Stimulated activated effector memory CD8-positive, alpha-beta T cell treated with anti-CD3 and anti-CD28 coated beads, Interleukin-12 subunit alpha, Interleukin-12 subunit beta, amount 100 ng/mL, for 72 hours (primary cell): ENCODE data around the gene CCT7.
"Not testable (repeated sequence)": the region's sequence is repeated elsewhere in the genome, so short reads cannot be mapped to it uniquely, and the experiment has no call there.

Experiments used
- ATAC-seq: fragments of 150-1000 bp; cut with Tn5 transposase; 2 replicates; pipeline ENCODE4 v1.10.0; 2021
- DNase-seq, 2 donors: peaks; one replicate each; pipeline ENCODE4 v3.0.0; 2021 to 2022; ENCODE audit warnings: low spot score in 2 of 2
- H3K27ac Mint-ChIP-seq: one replicate; pipeline ENCODE4 v1.8.0; 2022; ENCODE audit warnings: mild to moderate bottlenecking, mixed read lengths
- H3K36me3 Mint-ChIP-seq: one replicate; pipeline ENCODE4 v1.8.0; 2022; ENCODE audit warnings: mild to moderate bottlenecking, mixed read lengths
- H3K4me1 Mint-ChIP-seq: one replicate; pipeline ENCODE4 v1.8.0; 2022; ENCODE audit warnings: mixed read lengths
- H3K4me3 Mint-ChIP-seq: one replicate; pipeline ENCODE4 v1.8.0; 2022; ENCODE audit warnings: mild to moderate bottlenecking, mixed read lengths
- H3K9me3 Mint-ChIP-seq: one replicate; pipeline ENCODE4 v1.8.0; 2022; ENCODE audit warnings: mixed read lengths

Gene CCT7

DNA sequence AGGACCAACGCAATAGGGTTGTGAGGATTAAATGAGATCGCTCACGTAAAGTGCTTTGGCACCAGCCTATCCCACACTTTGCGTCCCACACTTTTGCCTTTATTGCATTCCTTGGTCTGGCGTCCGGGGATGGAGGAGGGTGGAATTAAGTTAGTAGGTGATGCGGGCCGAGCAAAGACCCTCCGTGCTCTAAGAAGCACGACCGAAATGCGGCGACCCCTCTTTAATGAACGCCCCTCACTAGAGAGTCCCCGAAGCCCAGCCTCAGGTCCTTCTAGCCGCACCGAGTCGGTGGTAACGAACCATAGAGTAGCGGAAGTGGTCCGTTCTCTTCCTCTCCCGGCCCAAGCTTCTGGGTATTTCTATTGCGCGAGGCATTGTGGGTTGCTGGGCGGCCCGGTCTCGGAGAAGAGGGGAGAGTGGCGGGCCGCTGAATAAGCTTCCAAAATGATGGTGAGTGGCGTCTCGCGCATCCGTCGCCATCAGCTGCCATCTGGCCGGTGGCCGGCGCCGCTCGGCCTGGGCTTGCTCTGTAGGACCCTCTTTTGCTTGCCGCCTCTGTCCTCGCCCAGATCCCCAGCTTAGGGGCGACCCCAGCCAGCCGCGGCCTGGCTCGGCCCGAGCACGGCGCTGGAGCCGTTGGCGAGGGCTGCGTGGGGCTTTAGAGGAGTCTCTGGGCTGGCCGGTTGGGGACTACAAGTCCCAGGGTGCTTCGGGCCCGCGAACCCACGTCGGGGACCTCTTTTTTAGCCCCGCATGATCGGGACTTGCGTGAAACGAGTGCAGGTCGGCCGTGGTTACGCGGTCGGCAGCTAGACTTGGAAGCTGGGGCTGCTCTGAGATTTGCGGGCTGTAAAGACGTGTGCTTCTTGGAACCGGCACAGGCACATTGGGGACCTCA is at the start of gene CCT7:
CCT7 (plus strand) TSS at position 377 of the 901 bp plus-strand sequence; CDS start at position 448, 71 bp downstream.
- peak; percentile 68 to 91 for DNase-seq
- Mint-ChIP-seq H3K4me1 (peaks cover 38% of the 10 kb centered on the region), H3K36me3 (peaks cover 67% of the 10 kb centered on the region), H3K4me3 (peak within 1 kb of the TSS; percentile 81), H3K9me3 (no peaks in the 10 kb centered on the region), H3K27ac (peak within 1 kb of the TSS; percentile 98)
- ATAC-seq: peak; percentile 84

DNA sequence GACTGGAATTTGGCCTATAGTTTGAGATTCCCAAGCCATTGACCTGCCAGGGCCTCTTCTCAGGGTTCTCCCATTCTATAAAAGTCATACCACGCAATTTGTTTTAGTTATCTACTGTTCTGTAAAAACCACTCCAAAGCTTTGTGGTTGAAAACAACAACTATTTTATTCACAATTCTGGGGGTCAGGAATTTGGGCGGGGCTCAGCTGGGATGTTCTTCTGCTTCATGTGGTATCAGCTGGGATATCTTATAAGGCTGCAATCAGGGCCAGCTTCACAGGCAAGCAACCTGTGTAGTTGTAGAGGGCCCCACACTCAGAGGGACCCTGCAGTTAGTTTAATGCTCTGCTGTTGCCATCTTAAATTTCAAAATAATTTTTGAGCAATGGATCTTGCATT is 48.1 kb upstream of the CCT7 start:
- no peaks in the 10 kb centered on the region for H3K4me1 Mint-ChIP-seq
- H3K27ac Mint-ChIP-seq: no peak overlapping the region
- H3K9me3 Mint-ChIP-seq: no peaks in the 10 kb centered on the region
- no peaks in the 10 kb centered on the region for H3K36me3 Mint-ChIP-seq
- ATAC-seq: no peak
- H3K4me3 Mint-ChIP-seq: no peak overlapping the region
- no peak for DNase-seq

DNA sequence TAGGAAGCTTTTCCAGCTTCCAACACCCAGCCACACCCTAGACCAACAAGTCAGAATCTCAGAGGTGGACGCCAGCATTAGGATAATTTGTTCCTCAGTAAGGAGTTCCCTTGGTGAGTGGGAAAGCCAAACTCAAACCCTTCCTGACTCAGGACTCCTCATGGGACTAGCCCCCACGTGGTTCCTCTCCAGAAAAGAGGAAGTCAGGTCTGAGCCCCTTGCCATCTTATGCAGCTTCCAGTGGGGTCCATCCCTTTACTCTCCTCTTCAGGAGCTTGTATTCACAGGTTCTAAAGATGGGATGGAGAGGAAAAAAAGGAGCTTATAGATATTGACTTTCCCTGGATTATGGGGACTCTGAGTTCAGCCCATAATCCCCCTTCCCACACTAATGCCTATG is 46.6 kb upstream of the CCT7 start:
- DNase-seq (no peak), ATAC-seq (no peak)
- Mint-ChIP-seq H3K36me3 (no peaks in the 10 kb centered on the region), H3K9me3 (no peaks in the 10 kb centered on the region), H3K4me3 (no peak overlapping the region), H3K27ac (no peak overlapping the region), H3K4me1 (no peaks in the 10 kb centered on the region)

DNA sequence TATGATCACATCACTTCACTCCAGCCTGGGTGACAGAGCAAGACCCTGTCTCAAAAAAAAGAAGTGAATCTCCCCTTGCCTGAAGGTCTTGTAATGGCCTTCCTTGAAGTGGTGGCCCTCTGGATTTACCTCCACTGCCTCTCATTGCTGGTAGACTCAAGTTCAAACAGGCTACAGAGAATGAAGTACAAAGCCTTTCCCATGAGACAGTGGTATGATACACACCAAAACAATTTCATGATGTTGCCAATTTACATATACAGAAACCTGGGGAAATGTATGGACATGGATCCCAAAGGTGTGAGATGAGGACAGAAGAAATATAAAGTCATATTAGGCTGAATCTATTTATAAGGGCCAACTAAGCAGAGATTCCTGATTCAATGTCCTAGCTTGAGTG is 36.5 kb upstream of the CCT7 start:
- H3K4me3 Mint-ChIP-seq: no peak overlapping the region
- no peak for ATAC-seq

DNA sequence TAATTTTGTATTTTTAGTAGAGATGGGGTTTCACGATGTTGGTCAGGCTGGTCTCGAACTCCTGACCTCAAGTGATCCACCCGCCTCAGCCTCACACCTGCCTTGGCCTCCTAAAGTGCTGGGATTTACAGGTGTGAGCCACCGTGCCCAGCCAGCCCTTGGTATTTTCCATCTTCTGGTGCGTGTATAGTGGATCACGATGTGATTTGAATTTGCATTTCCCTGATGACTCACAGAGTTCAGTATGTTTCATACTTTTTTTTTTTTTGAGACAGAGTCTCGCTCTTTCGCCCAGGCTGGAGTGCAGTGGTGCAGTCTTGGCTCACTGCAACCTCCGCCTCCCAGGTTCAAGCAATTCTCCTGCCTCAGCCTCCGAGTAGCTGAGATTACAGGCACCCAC is 33.8 kb upstream of the CCT7 start:
- H3K27ac Mint-ChIP-seq, H3K4me3 Mint-ChIP-seq, DNase-seq, H3K4me1 Mint-ChIP-seq, H3K9me3 Mint-ChIP-seq, H3K36me3 Mint-ChIP-seq: not testable (repeated sequence)
- peak; percentile 36 for ATAC-seq

More for the DNA sequence above, 36.5 kb upstream of the CCT7 start:
- no peaks in the 10 kb centered on the region for H3K4me1 Mint-ChIP-seq
- peaks cover 2% of the 10 kb centered on the region for H3K9me3 Mint-ChIP-seq
- H3K36me3 Mint-ChIP-seq: no peaks in the 10 kb centered on the region
- DNase-seq: no peak
- no peak overlapping the region for H3K27ac Mint-ChIP-seq

DNA sequence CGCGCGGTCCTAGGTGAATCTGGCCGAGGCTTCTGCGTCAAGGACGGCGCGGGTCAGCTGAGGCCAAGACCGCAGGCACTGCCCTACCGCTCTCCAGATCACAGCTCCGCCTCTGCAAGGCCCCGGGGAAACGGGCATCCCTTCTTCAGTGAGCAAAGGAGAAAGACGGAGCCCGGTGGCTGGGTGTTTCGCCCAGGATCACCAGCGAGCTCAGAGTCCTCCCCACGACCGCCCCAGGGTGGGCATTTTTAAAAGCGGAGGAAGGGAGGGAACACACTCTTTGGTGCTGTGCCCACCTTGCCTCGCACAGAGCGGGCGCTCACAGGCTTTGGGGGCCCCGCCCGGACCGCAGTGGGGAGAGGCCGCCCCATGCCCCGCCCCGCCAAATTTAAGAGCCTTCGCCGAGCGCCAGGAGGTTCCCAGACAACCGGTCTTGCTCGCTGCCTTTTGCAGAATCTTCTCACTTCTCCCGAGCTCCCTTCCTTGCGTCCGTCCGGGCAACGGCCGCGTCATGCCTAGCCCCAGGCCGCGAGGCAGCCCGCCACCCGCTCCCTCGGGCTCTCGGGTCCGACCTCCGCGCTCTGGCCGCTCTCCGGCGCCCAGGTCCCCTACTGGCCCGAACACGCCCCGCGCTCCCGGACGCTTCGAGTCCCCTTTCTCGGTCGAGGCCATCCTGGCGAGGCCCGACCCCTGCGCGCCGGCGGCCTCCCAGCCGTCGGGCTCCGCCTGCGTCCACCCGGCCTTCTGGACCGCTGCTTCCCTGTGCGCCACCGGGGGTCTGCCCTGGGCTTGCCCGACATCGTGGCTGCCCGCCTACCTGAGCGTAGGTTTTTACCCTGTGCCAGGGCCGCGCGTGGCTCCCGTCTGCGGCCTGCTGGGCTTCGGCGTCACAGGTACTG is 31.7 kb upstream of the CCT7 start, which contains the start of gene NOTO:
NOTO (plus strand) TSS at position 419 of the 899 bp plus-strand sequence; CDS start at position 512, 93 bp downstream.
- Mint-ChIP-seq H3K4me3 (peak within 1 kb of the TSS; percentile 48), H3K27ac (no peak within 1 kb of the TSS), H3K36me3 (no peaks in the 10 kb centered on the region), H3K9me3 (no peaks in the 10 kb centered on the region), H3K4me1 (no peaks in the 10 kb centered on the region)
- DNase-seq (no peak), ATAC-seq (peak; percentile 49)

DNA sequence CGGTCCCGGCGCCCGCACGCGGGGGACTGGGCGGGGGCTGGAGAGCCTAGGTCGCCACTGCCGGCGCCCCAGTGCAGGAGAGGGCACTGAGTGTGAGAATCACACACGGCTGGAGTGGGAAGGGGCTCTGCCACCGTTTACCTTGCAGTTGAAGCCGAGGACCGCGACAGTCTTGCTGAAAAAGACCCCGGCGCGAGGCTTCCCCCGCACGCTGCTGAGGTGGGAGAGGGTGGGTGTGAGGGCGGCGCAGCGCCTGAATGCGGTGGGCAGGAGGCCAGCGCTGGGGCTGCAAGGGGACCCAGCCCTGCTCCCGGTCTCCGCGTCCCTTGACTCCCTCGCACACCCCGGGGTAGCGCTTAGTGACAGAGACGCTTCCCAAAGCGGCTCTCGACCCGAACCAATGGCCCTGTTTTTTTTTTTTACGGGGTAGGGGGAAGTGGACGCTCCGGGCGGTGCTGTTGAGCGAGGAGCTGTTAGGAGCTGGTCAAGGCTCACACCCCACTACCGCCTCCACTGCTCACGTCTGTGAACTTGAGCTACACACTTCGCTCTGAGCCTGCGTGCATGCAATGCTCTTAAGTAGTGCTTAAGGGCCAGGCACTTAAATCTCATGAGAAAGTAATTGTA is 30.9 kb upstream of the CCT7 start:
- Mint-ChIP-seq H3K36me3 (no peaks in the 10 kb centered on the region), H3K4me1 (no peaks in the 10 kb centered on the region), H3K4me3 (peak overlapping the region; percentile 48), H3K9me3 (no peaks in the 10 kb centered on the region), H3K27ac (no peak overlapping the region)
- DNase-seq (no peak), ATAC-seq (no peak)

DNA sequence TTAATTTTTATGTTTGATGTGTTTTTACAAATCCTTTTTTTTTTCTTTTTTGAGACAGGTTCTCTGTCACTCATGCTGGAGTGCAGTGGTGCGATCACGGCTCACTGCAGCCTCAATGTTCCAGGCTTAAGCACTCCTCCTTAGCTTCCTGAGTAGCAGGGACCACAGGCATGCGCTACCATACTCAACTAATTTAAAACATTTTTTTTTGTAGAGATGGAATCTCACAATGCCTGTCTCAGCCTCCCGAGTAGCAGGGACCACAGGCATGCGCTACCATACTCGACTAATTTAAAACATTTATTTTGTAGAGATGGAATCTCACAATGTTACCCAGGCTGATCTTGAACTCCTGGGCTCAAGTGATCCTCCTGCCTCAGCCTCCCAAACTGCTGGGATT is 28.5 kb upstream of the CCT7 start:
- Mint-ChIP-seq H3K9me3 (no peaks in the 10 kb centered on the region), H3K36me3 (no peaks in the 10 kb centered on the region), H3K4me1 (no peaks in the 10 kb centered on the region), H3K27ac (no peak overlapping the region), H3K4me3 (no peak overlapping the region)
- ATAC-seq: no peak
- no peak for DNase-seq

DNA sequence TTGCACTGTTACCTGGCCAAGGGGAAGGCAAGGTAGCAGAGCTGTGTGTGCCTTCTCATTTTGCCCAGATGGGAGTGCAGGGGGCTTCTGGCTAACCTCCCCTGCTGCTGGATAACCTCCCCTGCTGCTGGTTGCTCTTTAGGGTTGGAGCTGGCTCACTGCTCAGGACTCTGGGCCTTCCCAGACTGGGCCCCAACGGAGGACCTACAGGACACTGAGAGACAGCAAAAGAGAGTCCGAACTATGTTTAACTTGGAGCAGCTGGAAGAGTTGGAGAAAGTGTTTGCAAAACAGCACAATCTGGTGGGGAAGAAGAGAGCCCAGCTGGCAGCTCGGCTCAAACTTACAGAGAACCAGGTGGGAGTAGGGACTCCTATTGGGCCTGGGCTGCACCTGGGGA is 25.9 kb upstream of the CCT7 start:
- Mint-ChIP-seq H3K36me3 (no peaks in the 10 kb centered on the region), H3K27ac (no peak overlapping the region), H3K9me3 (no peaks in the 10 kb centered on the region)

DNA sequence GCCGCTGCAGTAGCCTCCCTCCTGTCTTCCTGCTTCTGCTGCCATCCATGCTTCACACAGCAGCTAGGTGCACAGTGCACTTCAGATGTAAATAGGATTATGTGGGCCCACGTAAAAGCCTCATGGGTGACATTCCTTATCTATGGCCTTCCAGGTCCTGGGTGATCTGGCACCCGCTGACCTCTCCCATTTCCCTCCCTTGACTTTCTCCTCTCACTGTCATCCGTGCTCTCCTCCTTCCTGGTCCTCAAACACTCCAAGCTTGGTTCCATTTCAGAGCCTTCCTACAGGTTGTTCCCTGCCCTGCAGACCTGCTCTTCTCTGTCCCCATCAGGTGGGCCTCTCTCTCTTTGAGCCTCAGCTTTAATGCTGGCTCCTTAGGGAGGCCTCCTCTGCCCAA is 24.1 kb upstream of the CCT7 start:
- no peaks in the 10 kb centered on the region for H3K9me3 Mint-ChIP-seq
- ATAC-seq (no peak), DNase-seq (no peak)
- H3K4me3 Mint-ChIP-seq: no peak overlapping the region
- H3K27ac Mint-ChIP-seq: no peak overlapping the region
- H3K4me1 Mint-ChIP-seq: peaks cover 20% of the 10 kb centered on the region
- H3K36me3 Mint-ChIP-seq: no peaks in the 10 kb centered on the region

More for the DNA sequence above, 25.9 kb upstream of the CCT7 start:
- Mint-ChIP-seq H3K4me1 (peaks cover 3% of the 10 kb centered on the region), H3K4me3 (no peak overlapping the region)
- no peak for ATAC-seq
- DNase-seq: no peak

DNA sequence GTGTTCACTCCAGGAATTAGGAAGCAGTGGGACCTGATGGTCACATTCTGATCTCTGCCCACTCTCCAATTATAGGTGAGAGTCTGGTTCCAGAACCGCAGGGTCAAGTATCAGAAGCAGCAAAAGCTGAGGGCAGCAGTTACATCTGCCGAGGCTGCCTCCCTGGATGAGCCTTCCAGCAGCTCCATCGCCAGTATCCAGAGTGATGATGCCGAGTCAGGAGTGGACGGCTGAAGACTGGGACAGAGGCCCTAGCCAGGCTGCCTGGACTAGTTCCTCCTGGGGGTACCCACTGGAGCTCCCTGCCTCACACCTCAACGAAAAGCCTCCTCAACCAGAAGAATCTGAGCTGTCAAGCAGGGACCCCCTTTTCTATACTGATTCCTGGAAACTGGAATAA is 23.4 kb upstream of the CCT7 start:
- H3K27ac Mint-ChIP-seq: no peak overlapping the region
- peaks cover 27% of the 10 kb centered on the region for H3K4me1 Mint-ChIP-seq
- ATAC-seq: no peak
- H3K4me3 Mint-ChIP-seq: no peak overlapping the region
- H3K9me3 Mint-ChIP-seq: no peaks in the 10 kb centered on the region
- H3K36me3 Mint-ChIP-seq: peaks cover 6% of the 10 kb centered on the region
- no peak for DNase-seq

DNA sequence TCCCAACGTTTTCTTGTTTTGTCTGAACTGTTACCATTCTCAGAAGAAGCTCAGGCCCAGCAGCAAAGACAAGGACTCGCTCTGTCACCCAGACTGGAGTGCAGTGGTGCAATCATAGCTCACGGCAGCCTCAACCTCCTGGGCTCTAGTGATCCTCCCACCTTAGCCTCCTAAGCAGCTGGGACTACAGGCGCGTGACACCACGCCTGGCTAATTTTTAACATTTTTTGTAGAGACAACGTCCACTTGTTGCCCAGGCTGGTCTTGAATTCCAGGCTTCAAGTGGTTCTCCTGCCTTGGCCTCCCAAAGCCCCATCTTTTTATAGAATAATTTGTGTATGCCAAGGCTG is 22.0 kb upstream of the CCT7 start:
- no peaks in the 10 kb centered on the region for H3K9me3 Mint-ChIP-seq
- H3K27ac Mint-ChIP-seq: no peak overlapping the region
- no peak for ATAC-seq
- peaks cover 29% of the 10 kb centered on the region for H3K4me1 Mint-ChIP-seq
- no peak for DNase-seq
- H3K36me3 Mint-ChIP-seq: peaks cover 6% of the 10 kb centered on the region
- H3K4me3 Mint-ChIP-seq: no peak overlapping the region

DNA sequence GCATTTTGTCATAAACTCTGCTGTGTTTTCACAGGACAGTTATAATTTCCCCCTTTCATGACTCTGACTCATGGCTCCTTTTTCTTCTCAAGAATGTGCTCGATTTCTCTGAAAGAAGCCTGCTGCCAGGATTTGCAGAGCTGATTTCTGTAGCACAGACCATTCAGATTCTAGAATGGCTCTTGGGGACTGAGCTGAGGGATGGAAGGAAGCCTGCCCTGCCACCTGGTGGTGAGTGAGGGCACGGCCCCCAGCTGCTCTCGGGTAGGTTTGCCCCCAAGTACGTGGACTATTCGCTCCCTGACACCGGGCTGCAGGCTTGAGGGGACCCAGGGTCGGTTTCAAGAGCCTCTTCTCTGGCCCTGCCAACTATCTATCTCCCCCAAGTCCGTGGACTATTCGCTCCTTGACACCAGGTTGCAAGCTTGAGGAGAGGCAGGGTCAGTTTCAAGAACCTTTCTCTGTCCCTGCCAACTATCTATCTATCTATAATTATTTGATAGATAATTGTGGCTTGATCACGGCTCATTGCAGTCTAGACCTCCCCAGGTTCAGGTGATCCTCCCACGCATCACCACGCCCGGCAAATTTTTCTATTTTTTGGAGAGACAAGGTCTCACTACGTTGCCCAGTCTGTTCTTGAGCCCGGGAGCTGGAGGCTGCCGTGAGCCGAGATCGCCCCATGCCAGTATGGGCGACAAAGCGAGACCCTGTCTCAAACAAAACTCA is 21.5 kb upstream of the CCT7 start:
- peak; percentile 70 to 89 for DNase-seq

DNA sequence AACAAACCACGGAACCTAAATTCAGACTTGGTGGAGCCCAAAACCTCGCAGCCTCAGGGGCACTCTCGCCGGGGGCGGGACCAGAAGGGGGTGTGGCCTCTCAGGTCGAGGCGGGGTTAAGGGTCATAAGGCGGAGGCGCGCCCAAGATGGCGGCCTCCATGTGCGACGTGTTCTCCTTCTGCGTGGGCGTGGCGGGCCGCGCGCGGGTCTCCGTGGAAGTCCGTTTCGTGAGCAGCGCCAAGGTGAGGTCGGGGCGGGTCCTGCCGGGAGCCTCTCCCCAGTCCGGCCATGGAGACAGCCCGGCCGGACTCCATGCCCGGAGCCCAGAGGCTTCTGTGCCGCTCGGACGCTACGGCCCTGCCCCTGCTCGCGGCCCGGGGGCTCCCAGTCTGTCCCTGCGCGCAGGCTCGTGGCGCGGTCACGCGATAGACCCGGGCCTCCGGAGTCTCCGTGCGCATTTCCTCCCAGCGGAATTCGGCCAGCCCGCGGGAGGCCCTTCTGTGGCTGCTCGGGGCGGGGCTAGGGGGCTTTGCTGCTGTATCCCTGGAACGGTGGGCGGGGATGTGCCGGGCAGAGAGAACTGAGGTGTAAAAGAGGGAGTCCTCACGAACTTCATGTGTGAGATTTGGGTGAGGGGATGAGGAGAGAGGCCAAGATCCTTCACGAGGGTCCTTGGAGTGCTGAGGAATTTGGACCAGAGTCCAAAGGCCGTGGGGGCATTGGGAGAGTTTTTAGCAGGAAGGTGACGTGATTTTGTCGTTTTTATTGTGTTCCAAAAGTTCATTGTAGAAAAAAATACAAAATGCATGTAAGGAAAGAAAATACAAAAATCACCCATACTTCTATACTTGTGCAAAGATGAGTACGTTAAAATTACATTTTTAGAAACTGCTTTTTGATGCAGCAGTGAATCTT is 19.7 kb upstream of the CCT7 start, which contains the start of gene SMYD5:
SMYD5 (plus strand) TSS at position 126 of the 916 bp plus-strand sequence; CDS start at position 148, 22 bp downstream.
- DNase-seq: peak; percentile 88 to 97
- Mint-ChIP-seq H3K4me3 (peak within 1 kb of the TSS; percentile 91), H3K27ac (peak within 1 kb of the TSS; percentile 96), H3K36me3 (peaks cover 8% of the 10 kb centered on the region), H3K4me1 (peaks cover 29% of the 10 kb centered on the region), H3K9me3 (no peaks in the 10 kb centered on the region)
- ATAC-seq: peak; percentile 92

More for the DNA sequence above, 21.5 kb upstream of the CCT7 start:
- H3K9me3 Mint-ChIP-seq: no peaks in the 10 kb centered on the region
- ATAC-seq: peak; percentile 82
- peak overlapping the region; percentile 91 for H3K4me3 Mint-ChIP-seq
- H3K4me1 Mint-ChIP-seq: peaks cover 29% of the 10 kb centered on the region
- H3K36me3 Mint-ChIP-seq: peaks cover 6% of the 10 kb centered on the region
- H3K27ac Mint-ChIP-seq: no peak overlapping the region
